Measurements from ENCODE around the gene AHCYL1.
"Not testable (repeated sequence)": the region's sequence is repeated elsewhere in the genome, so short reads cannot be mapped to it uniquely, and the experiment has no call there.

AHCYL1 gene

DNA sequence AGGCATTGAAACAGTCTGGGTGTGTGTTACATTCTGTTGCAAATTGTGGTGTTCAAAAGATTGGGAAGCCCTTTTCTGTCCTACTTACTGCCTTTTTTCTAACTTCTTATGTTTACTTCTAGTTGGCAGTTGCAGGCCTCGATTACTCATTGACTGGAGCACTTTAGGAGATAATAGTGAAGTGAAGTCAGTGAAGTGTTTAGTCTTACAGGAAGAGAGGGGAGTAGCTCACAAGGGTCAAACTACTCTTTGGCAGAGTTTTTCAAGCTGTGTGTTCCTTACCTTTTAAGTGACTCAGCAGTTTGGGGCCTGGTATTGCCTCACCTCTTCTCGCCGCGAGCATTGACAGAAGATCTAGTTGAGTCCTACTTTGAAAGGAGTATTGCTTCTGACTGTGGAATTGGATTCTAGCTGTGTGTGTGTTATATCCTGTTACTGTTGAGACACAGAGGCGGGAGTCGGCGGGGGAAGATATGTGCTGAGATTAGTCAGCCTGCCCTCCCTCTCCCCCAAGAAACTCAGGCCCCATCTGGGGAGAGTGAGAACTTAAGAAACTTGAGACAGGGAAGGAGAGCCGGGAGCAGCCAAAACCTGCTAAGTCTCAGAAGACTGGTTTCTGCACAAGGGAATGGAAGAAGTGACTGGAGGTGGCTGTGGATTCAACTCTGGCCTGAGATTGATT is 19.3 kb downstream of the AHCYL1 start:
- DNase-seq: no peak

DNA sequence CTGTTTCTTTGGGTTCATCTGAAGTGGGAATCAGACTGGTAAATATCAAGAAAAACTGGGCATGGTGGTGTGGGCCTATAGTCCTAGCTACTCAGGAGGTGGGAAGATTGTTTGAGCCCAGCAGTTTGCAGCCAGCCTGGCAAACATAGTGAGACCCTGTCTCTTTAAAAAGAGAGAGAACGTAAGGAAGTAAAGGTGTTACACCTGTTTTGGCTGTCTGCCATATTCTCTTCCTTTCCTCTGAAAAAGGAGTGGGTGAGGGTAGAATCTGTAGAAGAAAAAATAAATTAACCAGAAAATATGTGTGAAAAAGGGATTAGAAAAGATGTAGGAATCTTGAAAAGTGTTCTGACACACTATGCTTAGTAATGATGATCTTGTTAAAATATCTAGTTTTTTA is 20.0 kb downstream of the AHCYL1 start:
- DNase-seq: no peak

DNA sequence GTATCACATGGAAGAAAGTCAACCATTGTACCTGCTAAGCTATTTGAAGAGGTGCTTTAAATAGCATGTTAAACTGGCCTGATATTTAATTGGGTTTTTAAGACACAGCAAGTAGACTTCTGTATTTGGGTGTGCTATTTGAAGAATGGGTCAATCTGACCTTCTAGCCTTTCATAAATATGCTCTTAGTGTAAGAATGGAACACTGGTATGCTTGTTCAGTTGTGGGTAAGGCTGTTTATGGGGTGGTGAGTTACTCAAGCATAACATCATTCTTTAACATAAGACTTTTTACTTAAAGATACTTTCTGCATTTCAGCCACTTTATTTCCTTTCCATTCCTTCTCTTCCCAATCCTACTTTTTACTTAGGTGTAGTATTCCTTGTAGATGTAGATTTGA is 21.4 kb downstream of the AHCYL1 start:
- no peak for DNase-seq

DNA sequence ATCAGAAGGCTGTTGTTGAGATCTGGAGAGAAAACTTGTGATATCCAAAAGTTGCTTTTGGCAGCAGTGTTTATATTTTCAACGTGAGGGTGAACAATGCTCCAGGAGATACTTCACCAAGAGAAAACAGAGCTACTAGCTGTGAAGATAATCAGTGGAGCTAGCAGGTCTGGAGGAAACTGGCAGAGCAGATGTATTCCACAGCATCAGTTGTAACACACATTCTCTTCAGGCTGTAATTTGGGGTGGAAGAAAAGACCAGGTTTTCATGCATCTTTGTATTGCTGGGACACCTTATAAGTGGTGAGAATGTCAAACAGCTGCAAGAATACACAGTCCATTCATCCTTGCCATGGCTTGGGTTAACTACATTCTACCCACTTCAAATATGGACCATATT is 22.0 kb downstream of the AHCYL1 start:
- no peak for DNase-seq

- no peak for DNase-seq
Observed at GRCh38 chr1:110007046-110007830, 22.7 kb downstream of the AHCYL1 start.

DNA sequence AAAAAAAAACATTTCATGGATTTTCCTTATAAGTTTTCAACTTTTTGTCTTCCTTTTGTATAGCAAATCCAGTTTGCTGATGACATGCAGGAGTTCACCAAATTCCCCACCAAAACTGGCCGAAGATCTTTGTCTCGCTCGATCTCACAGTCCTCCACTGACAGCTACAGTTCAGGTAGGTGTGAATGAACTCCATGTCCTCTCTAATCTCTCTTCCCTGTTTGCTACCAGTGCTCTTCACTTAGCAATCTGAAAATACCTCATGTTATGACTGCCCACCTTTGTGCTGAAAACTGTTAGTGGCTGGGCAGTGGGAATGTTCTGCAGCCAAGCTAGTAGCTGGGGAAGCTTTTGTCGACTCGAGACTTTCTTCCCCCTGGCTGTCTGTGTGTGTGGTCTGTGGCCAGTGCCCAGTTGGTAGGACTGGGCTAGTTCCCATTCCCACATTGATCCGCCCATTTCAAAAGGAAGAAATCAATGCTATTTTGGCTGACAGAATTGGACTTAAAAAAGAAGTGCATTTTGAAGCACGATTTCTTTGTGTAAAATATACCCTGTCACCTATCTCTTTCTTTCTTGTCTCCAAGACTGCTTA is 24.5 kb downstream of the AHCYL1 start:
- no peak for DNase-seq

- DNase-seq: no peak
Observed at GRCh38 chr1:110011527-110012041, 27.0 kb downstream of the AHCYL1 start.

- no peak for DNase-seq
Observed at GRCh38 chr1:110012100-110012780, 27.7 kb downstream of the AHCYL1 start.

GRCh38 chr1:110017792-110018191 is 33.2 kb downstream of the AHCYL1 start:
- no peak for DNase-seq

DNA sequence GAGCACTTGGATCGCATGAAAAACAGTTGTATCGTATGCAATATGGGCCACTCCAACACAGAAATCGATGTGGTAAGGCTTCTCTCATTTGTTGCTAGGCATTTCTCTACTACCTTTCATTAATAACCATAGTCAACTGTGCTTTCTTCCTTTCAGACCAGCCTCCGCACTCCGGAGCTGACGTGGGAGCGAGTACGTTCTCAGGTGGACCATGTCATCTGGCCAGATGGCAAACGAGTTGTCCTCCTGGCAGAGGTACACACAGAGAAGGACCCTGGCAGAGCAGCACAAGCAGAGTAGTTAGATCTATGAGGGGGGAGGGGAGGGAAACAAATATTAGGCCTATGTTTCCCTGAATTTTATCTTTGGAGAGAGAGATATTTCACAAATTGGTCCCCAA is 33.8 kb downstream of the AHCYL1 start:
- DNase-seq: no peak

- no peak for DNase-seq
Observed at GRCh38 chr1:110019770-110020169, 35.2 kb downstream of the AHCYL1 start.

- no peak for DNase-seq
Observed at GRCh38 chr1:110021285-110021684, 36.7 kb downstream of the AHCYL1 start.

- no peak for DNase-seq
Observed at GRCh38 chr1:110024613-110025012, 40.0 kb downstream of the AHCYL1 start.

DNA sequence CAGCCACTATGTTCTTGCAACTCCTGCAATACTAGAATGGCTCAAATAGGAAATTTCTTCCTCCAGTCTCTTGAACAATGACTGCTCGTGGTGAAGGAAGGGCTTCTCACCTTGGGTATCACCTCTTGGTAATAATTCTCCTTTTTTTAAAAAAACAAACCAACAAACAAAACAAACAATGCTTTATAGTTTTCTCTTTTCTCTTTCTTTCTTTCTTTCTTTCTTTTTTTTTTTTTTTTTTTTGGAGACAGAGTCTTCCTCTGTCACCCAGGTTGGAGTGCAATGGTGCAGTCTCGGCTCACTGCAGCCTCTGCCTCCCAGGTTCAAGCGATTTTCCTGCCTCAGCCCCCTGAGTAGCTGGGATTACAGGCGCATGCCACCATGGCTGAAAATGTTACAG is 46.1 kb downstream of the AHCYL1 start:
- DNase-seq: not testable (repeated sequence)

DNA sequence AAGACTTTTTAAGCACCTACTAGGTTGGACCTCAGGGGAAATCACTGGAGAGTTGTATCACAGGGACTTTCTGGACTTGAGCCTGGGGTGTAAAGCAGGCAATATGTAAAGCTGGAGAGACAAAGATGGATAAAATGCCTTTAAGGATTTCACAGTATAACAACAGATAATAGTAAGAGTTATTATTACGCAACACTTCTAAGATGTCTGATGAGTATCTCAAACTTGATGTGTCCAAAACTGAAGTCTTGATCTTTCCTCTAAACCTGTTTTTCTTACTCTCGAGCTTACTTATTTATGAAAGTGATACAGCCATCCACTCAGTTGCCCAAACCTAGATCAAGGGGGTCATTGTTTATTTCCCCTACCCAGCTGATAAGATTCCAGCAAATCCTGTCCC is 47.8 kb downstream of the AHCYL1 start:
- DNase-seq: no peak

- DNase-seq: no peak
Observed at GRCh38 chr1:110033421-110033820, 48.9 kb downstream of the AHCYL1 start.

- DNase-seq: no peak
Observed at GRCh38 chr1:110034040-110034450, 49.5 kb downstream of the AHCYL1 start.

DNA sequence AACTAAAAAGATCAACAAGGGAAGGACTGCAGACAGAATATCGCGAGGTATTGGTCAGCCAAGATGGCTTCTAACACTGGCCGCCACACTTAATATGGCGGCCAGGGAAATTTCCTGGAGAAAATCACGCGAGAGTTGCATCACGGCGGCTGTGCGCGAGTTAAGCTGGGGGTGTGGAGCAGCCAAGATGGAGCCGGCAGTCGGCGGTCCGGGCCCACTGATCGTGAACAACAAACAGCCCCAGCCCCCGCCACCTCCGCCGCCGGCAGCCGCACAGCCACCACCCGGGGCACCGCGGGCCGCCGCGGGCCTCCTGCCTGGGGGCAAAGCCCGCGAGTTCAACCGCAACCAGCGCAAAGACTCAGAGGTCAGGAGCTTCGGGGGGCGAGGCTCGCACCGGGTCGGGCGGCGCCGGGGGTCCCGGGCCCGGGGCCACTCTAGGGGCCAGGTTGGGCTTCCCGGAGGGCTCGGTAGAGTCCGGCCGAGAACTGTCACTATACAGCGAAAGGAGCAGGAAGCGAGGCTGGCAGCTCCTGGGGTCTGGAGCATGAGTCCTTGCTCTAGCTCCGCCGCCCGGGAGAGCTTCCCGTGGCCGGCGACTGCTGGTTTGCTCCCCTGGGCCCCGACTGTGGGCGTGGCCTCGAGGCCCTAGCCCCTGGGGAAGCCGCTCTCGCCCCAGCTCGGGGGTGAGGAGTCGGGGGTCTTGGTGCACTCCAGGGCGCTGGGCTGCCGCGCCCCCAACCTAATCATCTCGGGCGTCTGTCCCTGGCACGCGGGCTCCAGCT is 50.1 kb downstream of the AHCYL1 start, which contains the start of gene STRIP1:
STRIP1 (plus strand) TSS at position 174 of the 785 bp plus-strand sequence; CDS start at position 188, 14 bp downstream.
- DNase-seq: peak; percentile 93

DNA sequence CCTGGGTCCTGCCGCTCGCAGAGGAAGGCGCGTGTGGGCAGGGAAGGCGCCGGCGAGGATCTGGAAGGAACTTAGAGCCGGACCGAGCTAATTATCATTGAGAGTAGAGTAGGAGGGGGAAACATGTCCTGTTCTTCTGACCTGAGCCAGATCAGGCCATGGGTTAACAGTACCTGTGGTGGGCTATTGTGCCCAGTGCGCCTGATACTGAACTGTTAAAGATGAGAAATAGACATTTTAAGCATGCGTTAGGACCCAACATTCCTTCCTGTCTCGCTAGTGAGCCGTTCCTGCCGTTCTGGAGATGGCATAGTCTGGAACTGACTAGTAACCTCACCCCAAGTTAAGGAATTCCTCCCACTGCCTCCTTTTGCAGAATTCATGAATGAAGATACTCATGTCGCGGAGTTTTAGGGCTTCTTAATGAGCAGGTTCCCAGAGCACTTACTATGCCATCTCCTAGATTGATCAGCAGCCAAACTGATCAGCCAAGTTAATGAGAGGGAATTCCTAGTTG is 50.7 kb downstream of the AHCYL1 start:
- DNase-seq: no peak

- DNase-seq: no peak
Observed at GRCh38 chr1:110038271-110038670, 53.7 kb downstream of the AHCYL1 start.

DNA sequence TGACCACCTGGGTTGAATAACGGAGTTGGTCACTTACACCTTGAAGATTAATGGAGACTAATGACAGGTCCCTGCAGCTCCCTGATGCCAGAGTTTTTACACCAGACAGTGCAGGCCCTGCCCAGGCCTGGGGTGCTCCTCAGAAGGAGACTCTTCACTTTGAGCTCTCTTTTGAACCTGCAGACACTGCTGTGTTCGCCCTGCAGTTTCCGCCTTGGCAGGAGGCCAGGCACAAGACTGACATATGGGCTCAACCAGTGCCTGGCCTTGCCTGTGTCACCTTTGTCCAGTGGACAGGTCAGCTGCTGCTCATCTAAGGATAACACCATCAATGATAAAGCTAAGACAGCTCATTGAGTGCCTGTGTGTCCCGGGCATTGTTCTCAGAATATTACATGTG is 55.1 kb downstream of the AHCYL1 start:
- no peak for DNase-seq

- no peak for DNase-seq
Observed at GRCh38 chr1:110040548-110040947, 56.0 kb downstream of the AHCYL1 start.

Measured in NCI-H1694 (cell line).